Measurements from ENCODE around the gene PAX8. TPM values are rescaled to one million over a fixed set of nuclear protein-coding genes. Genes with fewer than 3 reads are reported as not detected.

The PAX8 gene
- total RNA-seq, 3 donors from 2014 or later, result under 0.01 to 2.6 (median 1.0) TPM

DNA sequence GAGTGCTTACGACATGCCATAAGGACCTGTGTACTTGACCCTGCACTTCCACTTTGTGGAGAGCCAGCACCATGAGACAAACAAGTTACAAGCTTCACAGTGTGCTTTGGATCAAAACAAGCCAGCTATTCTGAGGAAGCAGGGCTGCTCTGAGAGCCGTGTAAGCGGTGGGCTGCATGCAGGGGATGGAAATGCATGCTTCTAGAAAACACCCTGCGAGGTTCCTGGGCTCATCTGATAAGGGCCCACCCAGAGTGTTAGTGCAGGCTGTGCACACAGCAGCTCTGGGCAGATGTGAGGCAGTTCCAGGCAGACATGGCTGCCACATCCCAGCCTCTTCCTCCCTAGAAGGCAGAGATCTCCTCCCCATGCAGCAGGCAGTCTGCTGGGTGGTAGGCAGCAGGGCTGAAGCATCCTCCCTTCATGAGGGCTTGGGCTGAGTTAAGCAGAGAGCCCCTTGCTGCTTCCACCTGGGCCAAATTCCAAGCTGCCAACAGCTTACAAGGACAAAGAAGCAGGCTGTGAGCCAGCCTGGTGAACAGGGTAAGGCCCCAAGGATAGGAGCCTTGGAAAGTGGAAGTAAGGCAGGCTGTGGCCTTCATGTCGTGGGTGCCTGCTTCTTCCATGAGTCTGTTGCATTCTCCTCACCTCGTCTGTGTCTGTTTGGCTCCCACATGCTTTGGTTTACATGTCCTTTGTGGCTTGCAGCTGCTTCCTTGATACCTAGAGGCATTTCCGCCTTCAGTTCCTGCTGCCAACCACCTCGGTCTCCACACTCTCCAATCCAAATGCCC, 97.3 kb downstream of the PAX8 start:
- TF ChIP-seq POLR2A (IDR thresholded peaks at IDR 0.05) (no peak), POLR2AphosphoS5 (IDR thresholded peaks at IDR 0.05) (no peak)
- TF ChIP-seq, protein P1, sequence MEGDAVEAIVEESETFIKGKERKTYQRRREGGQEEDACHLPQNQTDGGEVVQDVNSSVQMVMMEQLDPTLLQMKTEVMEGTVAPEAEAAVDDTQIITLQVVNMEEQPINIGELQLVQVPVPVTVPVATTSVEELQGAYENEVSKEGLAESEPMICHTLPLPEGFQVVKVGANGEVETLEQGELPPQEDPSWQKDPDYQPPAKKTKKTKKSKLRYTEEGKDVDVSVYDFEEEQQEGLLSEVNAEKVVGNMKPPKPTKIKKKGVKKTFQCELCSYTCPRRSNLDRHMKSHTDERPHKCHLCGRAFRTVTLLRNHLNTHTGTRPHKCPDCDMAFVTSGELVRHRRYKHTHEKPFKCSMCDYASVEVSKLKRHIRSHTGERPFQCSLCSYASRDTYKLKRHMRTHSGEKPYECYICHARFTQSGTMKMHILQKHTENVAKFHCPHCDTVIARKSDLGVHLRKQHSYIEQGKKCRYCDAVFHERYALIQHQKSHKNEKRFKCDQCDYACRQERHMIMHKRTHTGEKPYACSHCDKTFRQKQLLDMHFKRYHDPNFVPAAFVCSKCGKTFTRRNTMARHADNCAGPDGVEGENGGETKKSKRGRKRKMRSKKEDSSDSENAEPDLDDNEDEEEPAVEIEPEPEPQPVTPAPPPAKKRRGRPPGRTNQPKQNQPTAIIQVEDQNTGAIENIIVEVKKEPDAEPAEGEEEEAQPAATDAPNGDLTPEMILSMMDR (IDR thresholded peaks at IDR 0.05), result no peak
- intact Hi-C loops (cut with DNase I; ENCODE audit: low total_unique reads), result no loop called here
- H3K9me3 ChIP-seq, result no peaks in the 10 kb centered on the region
- H3K27ac ChIP-seq, result peak overlapping the region in 1 of 2 donors; percentile 2
- H3K27me3 ChIP-seq, result no peaks in the 10 kb centered on the region
- no peak overlapping the region for H3K4me3 ChIP-seq
- H3K4me1 ChIP-seq, result no peaks in the 10 kb centered on the region
- no peak for DNase-seq (ENCODE audit: low spot score in 2 of 2)
- no peaks in the 10 kb centered on the region for H3K36me3 ChIP-seq

GRCh38 chr2:113180131-113180946, 98.4 kb downstream of the PAX8 start:
- intact Hi-C loops (cut with DNase I; ENCODE audit: low total_unique reads), result no loop called here
- Histone ChIP-seq H3K27me3 (no peaks in the 10 kb centered on the region), H3K9me3 (no peaks in the 10 kb centered on the region), H3K4me3 (no peak overlapping the region), H3K4me1 (no peaks in the 10 kb centered on the region), H3K27ac (no peak overlapping the region), H3K36me3 (no peaks in the 10 kb centered on the region)
- TF ChIP-seq POLR2AphosphoS5 (IDR thresholded peaks at IDR 0.05) (no peak), POLR2A (IDR thresholded peaks at IDR 0.05) (no peak)
- TF ChIP-seq, protein P1 (IDR thresholded peaks at IDR 0.05), result no peak
- DNase-seq (ENCODE audit: low spot score in 2 of 2), result no peak

DNA sequence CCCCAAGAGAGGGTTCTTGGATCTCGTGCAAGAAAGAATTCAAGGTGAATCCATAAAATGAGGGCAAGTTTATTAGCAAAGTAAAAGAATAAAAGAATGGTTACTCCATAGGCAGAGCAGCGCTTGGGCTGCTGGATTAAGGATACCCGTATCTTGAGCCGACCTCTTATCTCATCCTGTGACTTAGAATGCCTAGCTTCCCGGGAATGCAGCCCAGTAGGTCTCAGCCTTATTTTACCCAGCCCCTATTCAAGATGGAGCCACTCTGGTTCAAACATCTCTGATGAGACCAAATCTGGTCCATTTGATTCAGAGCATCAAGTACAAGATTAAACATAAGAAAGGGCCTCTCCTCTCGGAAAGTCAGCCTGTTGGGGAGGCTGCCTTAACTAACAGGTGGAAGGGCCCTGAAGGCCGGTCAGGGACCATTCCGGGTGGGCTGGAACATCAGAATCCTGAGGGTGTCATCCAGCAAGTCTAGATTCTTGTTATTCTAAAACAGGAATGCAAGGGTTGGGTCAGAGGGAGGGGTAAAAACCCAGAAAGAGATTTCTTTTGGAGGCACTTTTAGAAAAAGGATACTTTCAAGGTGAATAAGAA, 99.2 kb downstream of the PAX8 start:
- Histone ChIP-seq H3K36me3 (no peaks in the 10 kb centered on the region), H3K27me3 (no peaks in the 10 kb centered on the region), H3K4me1 (no peaks in the 10 kb centered on the region), H3K4me3 (no peak overlapping the region), H3K27ac (no peak overlapping the region), H3K9me3 (no peaks in the 10 kb centered on the region)
- DNase-seq (ENCODE audit: low spot score in 2 of 2), result no peak
- intact Hi-C loops (cut with DNase I; ENCODE audit: low total_unique reads), result no loop called here
- no peak for TF ChIP-seq POLR2AphosphoS5 (IDR thresholded peaks at IDR 0.05)
- TF ChIP-seq, protein P1 (IDR thresholded peaks at IDR 0.05), result no peak
- no peak for TF ChIP-seq POLR2A (IDR thresholded peaks at IDR 0.05)

DNA sequence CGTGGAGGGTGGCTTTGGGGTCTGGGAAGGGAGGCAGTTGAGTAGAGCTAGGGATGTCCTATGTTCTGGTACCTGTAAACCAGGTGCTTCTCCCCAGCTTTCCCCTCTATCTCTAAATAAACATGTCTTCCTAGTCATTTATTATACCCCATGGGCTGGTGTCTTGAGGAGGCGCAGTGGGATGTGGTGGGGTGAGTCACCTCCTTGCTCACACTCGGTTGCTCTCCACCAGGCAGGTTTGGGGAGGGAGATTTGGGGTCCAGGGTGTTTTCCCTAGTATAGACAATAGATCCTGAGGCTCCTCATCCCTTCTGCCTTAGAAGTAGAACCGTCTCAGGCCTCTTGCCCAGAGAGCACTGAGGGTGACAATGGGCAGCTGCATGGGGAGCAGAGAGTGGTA, 99.8 kb downstream of the PAX8 start:
- TF ChIP-seq POLR2A (IDR thresholded peaks at IDR 0.05) (no peak), POLR2AphosphoS5 (IDR thresholded peaks at IDR 0.05) (no peak)
- TF ChIP-seq, protein P1 (IDR thresholded peaks at IDR 0.05), result no peak
- no peak for DNase-seq (ENCODE audit: low spot score in 2 of 2)
- no peaks in the 10 kb centered on the region for H3K36me3 ChIP-seq
- no peaks in the 10 kb centered on the region for H3K4me1 ChIP-seq
- H3K4me3 ChIP-seq, result no peak overlapping the region
- H3K27me3 ChIP-seq, result no peaks in the 10 kb centered on the region
- no peaks in the 10 kb centered on the region for H3K9me3 ChIP-seq
- no peak overlapping the region for H3K27ac ChIP-seq
- intact Hi-C loops (cut with DNase I; ENCODE audit: low total_unique reads), result no loop called here
